H9 (cell line): ENCODE measurements around the gene CEP44. TPM values are rescaled to one million over a fixed set of nuclear protein-coding genes. Genes with fewer than 3 reads are reported as not detected.
"Not testable (repeated sequence)": the region's sequence is repeated elsewhere in the genome, so short reads cannot be mapped to it uniquely, and the experiment has no call there.

Source experiments
- DNase-seq: peaks from one replicate; pipeline ENCODE4 v3.0.0-alpha.2; 2017
- H2AFZ ChIP-seq: one replicate; pipeline ENCODE4 v1.6.1; 2013; ENCODE audit warnings: mild to moderate bottlenecking, low read length, control low read depth, moderate library complexity
- H2AK5ac ChIP-seq: 2 replicates; pipeline ENCODE4 v1.6.1; 2013; ENCODE audit warnings: low read length, control low read depth, mixed read lengths; ENCODE audit not compliant: insufficient read length
- H2BK120ac ChIP-seq: one replicate; pipeline ENCODE4 v1.6.1; 2013; ENCODE audit warnings: low read depth, mild to moderate bottlenecking, low read length, control low read depth, inconsistent platforms; ENCODE audit not compliant: poor library complexity, severe bottlenecking
- H2BK12ac ChIP-seq: 2 replicates; pipeline ENCODE4 v1.6.1; 2013; ENCODE audit warnings: low read length, control low read depth, mixed read lengths, low read depth; ENCODE audit not compliant: insufficient read length
- H2BK15ac ChIP-seq: 2 replicates; pipeline ENCODE4 v1.6.1; 2013; ENCODE audit warnings: low read depth, low read length, control low read depth
- H2BK20ac ChIP-seq: one replicate; pipeline ENCODE4 v1.6.1; 2013; ENCODE audit warnings: low read depth, mild to moderate bottlenecking, low read length, control low read depth, inconsistent platforms; ENCODE audit not compliant: poor library complexity, severe bottlenecking
- H2BK5ac ChIP-seq: 2 replicates; pipeline ENCODE4 v1.6.1; 2013; ENCODE audit warnings: low read length, control low read depth, mixed read lengths; ENCODE audit not compliant: insufficient read length
- H3K14ac ChIP-seq: 2 replicates; pipeline ENCODE4 v1.6.1; 2013; ENCODE audit warnings: low read length, control low read depth; ENCODE audit not compliant: insufficient read depth
- H3K18ac ChIP-seq: 2 replicates; pipeline ENCODE4 v1.6.1; 2013; ENCODE audit warnings: low read depth, mild to moderate bottlenecking, mixed read lengths, low read length, control low read depth; ENCODE audit not compliant: insufficient read length
- H3K23ac ChIP-seq: 2 replicates; pipeline ENCODE4 v1.6.1; 2013; ENCODE audit warnings: low read length, control low read depth, mixed read lengths, low read depth; ENCODE audit not compliant: insufficient read length
- H3K23me2 ChIP-seq: 2 replicates; pipeline ENCODE4 v1.6.1; 2013; ENCODE audit warnings: low read depth, mild to moderate bottlenecking, mixed read lengths, low read length, control low read depth; ENCODE audit not compliant: insufficient read length, poor library complexity, severe bottlenecking
- H3K27ac ChIP-seq: 2 replicates; pipeline ENCODE4 v1.5.1; 2013; ENCODE audit warnings: low read length, control low read depth, mixed read lengths, low read depth; ENCODE audit not compliant: insufficient read length
- H3K27me3 ChIP-seq: 2 replicates; pipeline ENCODE4 v1.6.1; 2013; ENCODE audit warnings: low read length, control low read depth, inconsistent platforms; ENCODE audit not compliant: insufficient read depth
- H3K4ac ChIP-seq: 2 replicates; pipeline ENCODE4 v1.6.1; 2013; ENCODE audit warnings: low read depth, mild to moderate bottlenecking, control low read depth, inconsistent platforms, low read length, moderate library complexity
- H3K4me1 ChIP-seq: 2 replicates; pipeline ENCODE4 v1.6.1; 2013; ENCODE audit warnings: low read length, control low read depth, inconsistent platforms; ENCODE audit not compliant: insufficient read depth
- H3K4me2 ChIP-seq: 2 replicates; pipeline ENCODE4 v1.6.1; 2013; ENCODE audit warnings: low read length, control low read depth, mixed read lengths; ENCODE audit not compliant: insufficient read length, insufficient read depth
- H3K56ac ChIP-seq: 2 replicates; pipeline ENCODE4 v1.6.1; 2013; ENCODE audit warnings: low read depth, mild to moderate bottlenecking, mixed read lengths, low read length, control low read depth; ENCODE audit not compliant: insufficient read length
- H3K79me1 ChIP-seq: 2 replicates; pipeline ENCODE4 v1.6.1; 2013; ENCODE audit warnings: low read depth, mild to moderate bottlenecking, moderate library complexity, low read length, control low read depth, inconsistent platforms; ENCODE audit not compliant: insufficient read depth, poor library complexity, severe bottlenecking
- H3K79me2 ChIP-seq: 2 replicates; pipeline ENCODE4 v1.6.1; 2013; ENCODE audit warnings: low read length, control low read depth, inconsistent platforms; ENCODE audit not compliant: insufficient read depth
- H3K9ac ChIP-seq: 2 replicates; pipeline ENCODE4 v1.6.1; 2013; ENCODE audit warnings: low read length, control low read depth, mixed read lengths; ENCODE audit not compliant: insufficient read length; ENCODE audit errors: extremely low read depth
- H3K9me3 ChIP-seq: one replicate; pipeline ENCODE4 v1.6.1; 2013; ENCODE audit warnings: low read depth, low read length, inconsistent platforms; ENCODE audit not compliant: control insufficient read depth
- H3T11ph ChIP-seq: one replicate; pipeline ENCODE4 v1.6.1; 2013; ENCODE audit warnings: mild to moderate bottlenecking, low read length, control low read depth, inconsistent platforms
- H4K20me1 ChIP-seq: one replicate; pipeline ENCODE4 v1.6.1; 2013; ENCODE audit not compliant: control insufficient read depth, insufficient read length, insufficient read depth
- H4K5ac ChIP-seq: 2 replicates; pipeline ENCODE4 v1.6.1; 2013; ENCODE audit warnings: low read depth, mild to moderate bottlenecking, mixed read lengths, low read length, control low read depth; ENCODE audit not compliant: insufficient read length
- H4K8ac ChIP-seq: replicated peaks from 2 replicates; pipeline ENCODE4 v1.6.1; 2013; ENCODE audit warnings: low read length, control low read depth, mixed read lengths, low read depth; ENCODE audit not compliant: insufficient read length
- H4K91ac ChIP-seq: 2 replicates; pipeline ENCODE4 v1.6.1; 2013; ENCODE audit warnings: low read depth, mild to moderate bottlenecking, moderate library complexity, mixed read lengths, low read length, control low read depth; ENCODE audit not compliant: insufficient read length
- H3K27ac Mint-ChIP-seq, 3 experiments: 2 replicates in 2 of 3; 3 replicates in 1 of 3; pipeline ENCODE4 v1.8.0; 2020 to 2021; ENCODE audit warnings: mixed read lengths in 3 of 3, mild to moderate bottlenecking in 1 of 3, moderate library complexity in 1 of 3
- H3K27me3 Mint-ChIP-seq: 2 replicates; pipeline ENCODE4 v1.8.0; 2021; ENCODE audit warnings: low read depth, mild to moderate bottlenecking, moderate library complexity, mixed read lengths
- H3K36me3 Mint-ChIP-seq, 3 experiments: 2 replicates in 2 of 3; 3 replicates in 1 of 3; pipeline ENCODE4 v1.8.0; 2020 to 2021; ENCODE audit warnings: low read depth in 3 of 3, mixed read lengths in 3 of 3; ENCODE audit not compliant: insufficient read depth in 1 of 3
- H3K4me1 Mint-ChIP-seq, 2 experiments: 2 replicates each; pipeline ENCODE4 v1.8.0; 2020; ENCODE audit warnings: mixed read lengths in 2 of 2
- H3K4me3 Mint-ChIP-seq, 2 experiments: 2 replicates in 1 of 2; 3 replicates in 1 of 2; pipeline ENCODE4 v1.8.0; 2020 to 2021; ENCODE audit warnings: mild to moderate bottlenecking in 2 of 2, mixed read lengths in 2 of 2, moderate library complexity in 1 of 2
- H3K9me3 Mint-ChIP-seq, 2 experiments: 2 replicates in 1 of 2; 3 replicates in 1 of 2; pipeline ENCODE4 v1.8.0; 2020; ENCODE audit warnings: mild to moderate bottlenecking in 2 of 2, mixed read lengths in 2 of 2, moderate library complexity in 1 of 2
- CTCF ChIP-seq: fragments of 200-600 bp; sonication (generic); conservative IDR thresholded peaks from 3 replicates; pipeline ENCODE4 v1.8.0; 2021; ENCODE audit warnings: antibody characterized with exemption, mild to moderate bottlenecking
- WGBS: extraction: QIAGEN DNeasy Blood & Tissue Kit; methylation state at CpG from one replicate; pipeline ENCODE4 v1.1.7; 2013; ENCODE audit warnings: missing lambda C conversion rate, low lambda C conversion rate, mixed read lengths; ENCODE audit not compliant: insufficient read length; ENCODE audit errors: extremely low coverage; 5-methylcytosine and 5-hydroxymethylcytosine counted together
- total RNA-seq: library from RNA; stranded (reverse); gene quantifications from 2 replicates; pipeline ENCODE4 v1.2.1, GENCODE V29; 2021

CEP44 gene
- total RNA-seq, 1 experiment from 2014 or later = 16.5 TPM

GRCh38 chr4:174292473-174292872 lies 8.8 kb downstream of the CEP44 start:
- peaks cover 2% of the 10 kb centered on the region; the same call in 1 of the 2 replicates for H3K79me2 ChIP-seq

GRCh38 chr4:174294641-174295040 lies 10.9 kb downstream of the CEP44 start:
- Mint-ChIP-seq H3K36me3 (peaks cover 25 to 33% (median 32%) of the 10 kb centered on the region in 3 experiments), H3K9me3 (peaks cover 21 to 29% of the 10 kb centered on the region in 2 experiments)
- H2BK120ac ChIP-seq, H4K5ac ChIP-seq, H3K9me3 ChIP-seq, H3K56ac ChIP-seq, H3K9ac ChIP-seq, H3K27me3 ChIP-seq, H3K18ac ChIP-seq, H2AFZ ChIP-seq, H4K20me1 ChIP-seq, H3K79me1 ChIP-seq, H3K27ac ChIP-seq, H3K23ac ChIP-seq, H3K23me2 ChIP-seq, H3K27me3 Mint-ChIP-seq, H4K8ac ChIP-seq, H2BK5ac ChIP-seq, H3K27ac Mint-ChIP-seq, H3K14ac ChIP-seq, H3K4ac ChIP-seq, H3K79me2 ChIP-seq, H2BK20ac ChIP-seq, DNase-seq, H2BK15ac ChIP-seq, H2AK5ac ChIP-seq, H3K4me1 ChIP-seq, H4K91ac ChIP-seq, H3K4me2 ChIP-seq, H3K4me1 Mint-ChIP-seq, H3T11ph ChIP-seq, H3K4me3 Mint-ChIP-seq, H2BK12ac ChIP-seq: not testable (repeated sequence)
- WGBS = no CpG with 5 or more reads among the region's 30 CpGs

More at GRCh38 chr4:174292473-174292872, 8.8 kb downstream of the CEP44 start:
- Mint-ChIP-seq H3K9me3 (peaks cover 21 to 29% of the 10 kb centered on the region in 2 experiments), H3K27me3 (no peaks in the 10 kb centered on the region), H3K27ac (no peak overlapping the region), H3K4me1 (no peaks in the 10 kb centered on the region), H3K4me3 (no peak overlapping the region), H3K36me3 (peaks cover 25 to 32% (median 32%) of the 10 kb centered on the region in 3 experiments)
- H4K5ac ChIP-seq = no peak overlapping the region
- H3K18ac ChIP-seq = no peak overlapping the region
- H3K4me1 ChIP-seq = no peaks in the 10 kb centered on the region
- H3K23ac ChIP-seq = no peak overlapping the region
- H3T11ph ChIP-seq = no peak overlapping the region
- peaks cover under 1% of the 10 kb centered on the region for H3K79me1 ChIP-seq
- no peak overlapping the region for H3K14ac ChIP-seq
- no peak overlapping the region for H3K4me2 ChIP-seq
- no peak for TF ChIP-seq CTCF
- no peak overlapping the region for H3K56ac ChIP-seq
- no peak overlapping the region for H3K4ac ChIP-seq
- H4K91ac ChIP-seq = no peak overlapping the region
- H2BK20ac ChIP-seq = no peak overlapping the region
- H3K27me3 ChIP-seq = no peaks in the 10 kb centered on the region
- H3K27ac ChIP-seq = no peak overlapping the region
- no peak overlapping the region for H2BK15ac ChIP-seq
- H2BK5ac ChIP-seq = no peak overlapping the region
- H3K9me3 ChIP-seq = no peaks in the 10 kb centered on the region
- no peak overlapping the region for H2AFZ ChIP-seq
- no peak overlapping the region for H4K8ac ChIP-seq
- H2BK12ac ChIP-seq = no peak overlapping the region
- H4K20me1 ChIP-seq = no peaks in the 10 kb centered on the region
- no peak overlapping the region for H2BK120ac ChIP-seq
- H3K9ac ChIP-seq = no peak overlapping the region
- H3K23me2 ChIP-seq = no peaks in the 10 kb centered on the region
- no peak for DNase-seq
- no peak overlapping the region for H2AK5ac ChIP-seq
- WGBS = no CpG with 5 or more reads among the region's 2 CpGs
